Upper lobe of left lung (tissue), 4 donors: ENCODE measurements around the gene SF3B6.

Experiments used
- CTCF ChIP-seq, 6 experiments: fragments of 450-650 bp in 4 of 6; fragments of 200-600 bp in 2 of 6; sonication (generic) in 2 of 6; IDR thresholded peaks; one replicate each; pipeline ENCODE4 v1.5.1; 2016 to 2019; ENCODE audit warnings: antibody characterized with exemption in 6 of 6
- EP300 ChIP-seq, 4 donors: sonication (generic); formaldehyde crosslinking; IDR thresholded peaks; one replicate each; pipeline ENCODE4 v1.5.1; 2017; ENCODE audit warnings: antibody characterized with exemption in 4 of 4, control low read depth in 2 of 4
- POLR2A ChIP-seq, 4 donors: fragments of 450-650 bp; IDR thresholded peaks; one replicate each; pipeline ENCODE4 v1.5.1; 2016 to 2017; ENCODE audit warnings: antibody characterized with exemption in 4 of 4, mild to moderate bottlenecking in 2 of 4

GRCh38 chr2:24123195-24123921 lies 47.2 kb upstream of the SF3B6 start, which contains the start of the genes FAM228B and PFN4:
- TF ChIP-seq POLR2A (IDR thresholded peaks at IDR 0.05), result peak in 3 of 4 donors; percentile 60 to 93 (median 87)
- peak in 2 of 6 experiments; percentile 13 to 36 for TF ChIP-seq CTCF (IDR thresholded peaks at IDR 0.05)
- TF ChIP-seq EP300 (IDR thresholded peaks at IDR 0.05), result no peak
